ENCODE measurements around the gene CHTOP.
A peak's percentile ranks its signal among the peaks of the same experiment; 100 is the strongest.

DNA sequence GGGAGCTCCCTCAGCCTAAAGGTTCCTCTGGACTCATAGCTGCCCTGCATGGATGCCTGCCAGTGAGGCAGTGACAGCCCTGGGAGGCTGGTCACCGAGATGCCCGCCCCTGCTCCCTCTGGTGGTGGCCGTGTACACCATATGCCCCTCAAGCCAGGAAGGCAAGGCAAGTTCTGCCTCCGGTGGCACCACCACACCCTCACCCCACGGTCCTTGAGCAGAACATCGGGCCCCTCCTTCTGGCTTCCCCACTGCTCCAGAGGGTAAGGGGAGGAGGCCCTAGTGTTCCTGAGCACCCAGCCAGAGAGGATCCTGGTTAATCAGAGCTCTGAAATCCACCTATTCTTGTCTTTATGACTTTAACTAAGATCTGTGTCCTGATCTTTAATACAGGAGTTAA is 16.2 kb upstream of the CHTOP start:
- TF ChIP-seq CTCF (IDR thresholded peaks at IDR 0.05) (peak in 3 of 4 donors; percentile 59 to 89 (median 66)), POLR2A (IDR thresholded peaks at IDR 0.05) (no peak)

Data from right lobe of liver (tissue), 4 donors.